Stimulated activated CD8-positive, alpha-beta memory T cell treated with anti-CD3 and anti-CD28 coated beads, Interleukin-7, amount 100 ng/mL, for 24 hours (primary cell): Measurements from ENCODE around the gene USH2A.

Experiments used
- DNase-seq: peaks from one replicate; pipeline ENCODE4 v3.0.0-alpha.2; 2020; ENCODE audit warnings: low read depth

Gene USH2A

GRCh38 chr1:216124192-216124781, 299.0 kb downstream of the USH2A start:
- no peak for DNase-seq

- no peak for DNase-seq
Observed at GRCh38 chr1:216123446-216124191, 299.6 kb downstream of the USH2A start.

GRCh38 chr1:216119600-216119999, 303.6 kb downstream of the USH2A start:
- no peak for DNase-seq

- DNase-seq = no peak
Observed at GRCh38 chr1:216114180-216114579, 309.1 kb downstream of the USH2A start.

- no peak for DNase-seq
Observed at GRCh38 chr1:216113181-216113580, 310.1 kb downstream of the USH2A start.

- DNase-seq = no peak
Observed at GRCh38 chr1:216111842-216112241, 311.4 kb downstream of the USH2A start.

- DNase-seq = no peak
Observed at GRCh38 chr1:216095400-216095799, 327.8 kb downstream of the USH2A start.

- no peak for DNase-seq
Observed at GRCh38 chr1:216090556-216090955, 332.7 kb downstream of the USH2A start.

- no peak for DNase-seq
Observed at GRCh38 chr1:216086678-216087077, 336.6 kb downstream of the USH2A start.

- DNase-seq = no peak
Observed at GRCh38 chr1:216081445-216081844, 341.8 kb downstream of the USH2A start.

GRCh38 chr1:216076751-216077150, 346.5 kb downstream of the USH2A start:
- DNase-seq = no peak

GRCh38 chr1:216075339-216075738, 347.9 kb downstream of the USH2A start:
- DNase-seq = no peak

GRCh38 chr1:216073793-216074595, 349.3 kb downstream of the USH2A start:
- DNase-seq = no peak

- DNase-seq = no peak
Observed at GRCh38 chr1:216071262-216071661, 352.0 kb downstream of the USH2A start.

- DNase-seq = no peak
Observed at GRCh38 chr1:216064643-216065042, 358.6 kb downstream of the USH2A start.

- no peak for DNase-seq
Observed at GRCh38 chr1:216057947-216058346, 365.3 kb downstream of the USH2A start.

GRCh38 chr1:216057063-216057462, 366.2 kb downstream of the USH2A start:
- no peak for DNase-seq

- no peak for DNase-seq
Observed at GRCh38 chr1:216055004-216055403, 368.2 kb downstream of the USH2A start.

- no peak for DNase-seq
Observed at GRCh38 chr1:216054600-216054999, 368.6 kb downstream of the USH2A start.

GRCh38 chr1:216051071-216051470, 372.2 kb downstream of the USH2A start:
- DNase-seq = no peak

- no peak for DNase-seq
Observed at GRCh38 chr1:216049741-216050430, 373.4 kb downstream of the USH2A start.

GRCh38 chr1:216047811-216048572, 375.3 kb downstream of the USH2A start:
- no peak for DNase-seq
